Stimulated activated CD4-positive, alpha-beta T cell treated with anti-CD3 and anti-CD28 coated beads, Interleukin-1b, Interleukin-23, amount 100 ng/mL, for 48 hours (primary cell): ENCODE data around the gene DCAF5.

Experiments used
- DNase-seq: peaks from one replicate; pipeline ENCODE4 v3.0.0-alpha.2; 2020

The DCAF5 gene

GRCh38 chr14:69139743-69140142, 13.2 kb downstream of the DCAF5 start:
- no peak for DNase-seq

- DNase-seq: no peak
These were observed 14.9 kb downstream of the DCAF5 start for GRCh38 chr14:69137843-69138535.

GRCh38 chr14:69137416-69137815, 15.5 kb downstream of the DCAF5 start:
- DNase-seq: no peak

- no peak for DNase-seq
These were observed 17.8 kb downstream of the DCAF5 start for GRCh38 chr14:69135133-69135532.

GRCh38 chr14:69133206-69134125, 19.5 kb downstream of the DCAF5 start:
- DNase-seq: peak; percentile 36

GRCh38 chr14:69132513-69133181, 20.3 kb downstream of the DCAF5 start:
- no peak for DNase-seq

GRCh38 chr14:69131176-69131575, 21.7 kb downstream of the DCAF5 start:
- DNase-seq: no peak

- peak; percentile 73 for DNase-seq
These were observed 23.5 kb downstream of the DCAF5 start for GRCh38 chr14:69129264-69129880.

- no peak for DNase-seq
These were observed 34.6 kb downstream of the DCAF5 start for GRCh38 chr14:69118305-69118704.

GRCh38 chr14:69117020-69117767, 35.7 kb downstream of the DCAF5 start:
- no peak for DNase-seq

GRCh38 chr14:69115407-69116185, 37.3 kb downstream of the DCAF5 start:
- DNase-seq: no peak

GRCh38 chr14:69114763-69115162, 38.2 kb downstream of the DCAF5 start:
- no peak for DNase-seq

GRCh38 chr14:69108358-69108757, 44.6 kb downstream of the DCAF5 start:
- DNase-seq: no peak

- DNase-seq: no peak
These were observed 45.4 kb downstream of the DCAF5 start for GRCh38 chr14:69107407-69108003.

GRCh38 chr14:69106451-69106850, 46.5 kb downstream of the DCAF5 start:
- DNase-seq: no peak

GRCh38 chr14:69105326-69105725, 47.6 kb downstream of the DCAF5 start:
- DNase-seq: no peak

- no peak for DNase-seq
These were observed 51.5 kb downstream of the DCAF5 start for GRCh38 chr14:69101331-69101826.

GRCh38 chr14:69097974-69098373, 54.9 kb downstream of the DCAF5 start:
- DNase-seq: no peak

- DNase-seq: no peak
These were observed 56.0 kb downstream of the DCAF5 start for GRCh38 chr14:69096781-69097475.

GRCh38 chr14:69096246-69096645, 56.7 kb downstream of the DCAF5 start:
- DNase-seq: no peak
